ENCODE data around the gene SCN1B. TPM values are rescaled to one million over a fixed set of nuclear protein-coding genes. Genes with fewer than 3 reads are reported as not detected.
A peak's percentile ranks its signal among the peaks of the same experiment; 100 is the strongest.

Gene SCN1B
- total RNA-seq, 2 donors from 2014 or later, result 1.4 to 1.5 TPM

DNA sequence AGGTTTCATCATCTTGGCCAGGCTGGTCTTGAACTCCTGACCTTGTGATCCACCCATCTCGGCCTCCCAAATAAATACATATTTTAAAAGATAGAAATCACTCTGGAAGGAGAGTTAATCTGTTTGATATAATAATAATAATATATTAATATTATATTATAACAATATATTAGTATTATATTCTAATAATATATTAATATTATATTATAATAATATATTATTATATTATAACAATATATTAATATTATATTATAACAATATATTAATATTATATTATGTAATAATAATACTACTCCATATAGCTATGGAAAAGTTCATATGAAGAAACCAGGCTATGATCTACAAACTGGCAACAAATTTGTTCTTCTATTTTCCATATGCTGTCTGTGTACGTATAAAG, 28.1 kb downstream of the SCN1B start:
- no peak overlapping the region for H3K9ac ChIP-seq (ENCODE audit: extremely low read depth, low read length, poor library complexity, severe bottlenecking)
- no peaks in the 10 kb centered on the region for H3K9me3 Mint-ChIP-seq
- no peak overlapping the region for H3K4me3 Mint-ChIP-seq
- no peak overlapping the region for H3K27ac Mint-ChIP-seq
- no peaks in the 10 kb centered on the region for H3K4me1 ChIP-seq (ENCODE audit: control insufficient read depth, insufficient read depth, low read length)
- no peak for DNase-seq
- WGBS, 2 experiments (ENCODE audit: insufficient coverage in 1 of 2, insufficient read length in 1 of 2), result no CpG with 5 or more reads among the region's 2 CpGs
- peaks cover 13% of the 10 kb centered on the region for H3K4me1 Mint-ChIP-seq
- H3K9me3 ChIP-seq (ENCODE audit: control insufficient read depth, low read length), result no peaks in the 10 kb centered on the region
- no peaks in the 10 kb centered on the region for H3K27me3 Mint-ChIP-seq (ENCODE audit: insufficient read depth)
- H3K4me3 ChIP-seq (ENCODE audit: low read length), result no peak overlapping the region
- no peaks in the 10 kb centered on the region for H3K36me3 Mint-ChIP-seq (ENCODE audit: low read depth)
- no peak overlapping the region for H3K27ac ChIP-seq (ENCODE audit: low read depth, low read length)
- TF ChIP-seq, protein P1, sequence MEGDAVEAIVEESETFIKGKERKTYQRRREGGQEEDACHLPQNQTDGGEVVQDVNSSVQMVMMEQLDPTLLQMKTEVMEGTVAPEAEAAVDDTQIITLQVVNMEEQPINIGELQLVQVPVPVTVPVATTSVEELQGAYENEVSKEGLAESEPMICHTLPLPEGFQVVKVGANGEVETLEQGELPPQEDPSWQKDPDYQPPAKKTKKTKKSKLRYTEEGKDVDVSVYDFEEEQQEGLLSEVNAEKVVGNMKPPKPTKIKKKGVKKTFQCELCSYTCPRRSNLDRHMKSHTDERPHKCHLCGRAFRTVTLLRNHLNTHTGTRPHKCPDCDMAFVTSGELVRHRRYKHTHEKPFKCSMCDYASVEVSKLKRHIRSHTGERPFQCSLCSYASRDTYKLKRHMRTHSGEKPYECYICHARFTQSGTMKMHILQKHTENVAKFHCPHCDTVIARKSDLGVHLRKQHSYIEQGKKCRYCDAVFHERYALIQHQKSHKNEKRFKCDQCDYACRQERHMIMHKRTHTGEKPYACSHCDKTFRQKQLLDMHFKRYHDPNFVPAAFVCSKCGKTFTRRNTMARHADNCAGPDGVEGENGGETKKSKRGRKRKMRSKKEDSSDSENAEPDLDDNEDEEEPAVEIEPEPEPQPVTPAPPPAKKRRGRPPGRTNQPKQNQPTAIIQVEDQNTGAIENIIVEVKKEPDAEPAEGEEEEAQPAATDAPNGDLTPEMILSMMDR (conservative IDR thresholded peaks at IDR 0.05), result no peak
- no peaks in the 10 kb centered on the region for H3K27me3 ChIP-seq (ENCODE audit: control insufficient read depth, insufficient read depth, low read length, poor library complexity, severe bottlenecking)
- no peaks in the 10 kb centered on the region for H3K36me3 ChIP-seq (ENCODE audit: control insufficient read depth, insufficient read depth, low read length)

DNA sequence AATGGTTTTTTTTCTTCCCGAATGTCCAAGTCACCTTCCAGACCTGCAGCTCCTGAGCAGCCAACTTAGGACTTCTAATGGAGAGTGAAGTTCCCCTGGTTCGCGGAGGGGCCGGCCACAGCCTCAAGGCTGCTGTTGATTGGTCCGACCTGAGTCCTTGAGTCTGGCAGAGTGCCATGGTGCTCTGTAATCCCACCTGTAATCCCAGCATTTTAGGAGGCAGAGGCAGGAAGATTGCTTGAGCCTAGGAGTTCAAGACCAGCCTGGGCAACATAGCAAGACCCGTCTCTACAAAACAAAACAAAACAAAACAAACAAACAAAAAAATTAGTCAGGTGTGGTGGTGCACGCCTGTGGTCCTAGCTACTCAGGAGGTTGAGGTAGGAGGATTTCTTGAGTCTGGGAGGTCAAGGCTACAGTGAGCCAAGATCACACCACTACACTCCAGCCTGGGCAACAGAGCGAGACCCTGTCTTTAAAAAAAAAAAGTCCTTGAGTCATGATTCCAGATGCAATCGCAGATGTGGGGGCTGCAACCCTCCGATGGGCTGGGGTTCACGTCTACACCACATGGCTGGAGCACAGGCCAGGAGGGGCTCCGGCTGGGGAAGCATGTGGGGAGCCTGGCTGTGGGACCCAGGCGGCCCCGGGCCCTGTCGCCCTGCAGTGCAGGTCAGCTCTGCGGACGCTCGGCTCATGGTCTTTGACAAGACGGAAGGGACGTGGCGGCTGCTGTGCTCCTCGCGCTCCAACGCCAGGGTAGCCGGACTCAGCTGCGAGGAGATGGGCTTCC, 28.9 kb downstream of the SCN1B start:
- peak; percentile 71 for DNase-seq
- H3K27me3 Mint-ChIP-seq (ENCODE audit: insufficient read depth), result no peaks in the 10 kb centered on the region
- no peak overlapping the region for H3K4me3 Mint-ChIP-seq
- H3K27ac Mint-ChIP-seq, result no peak overlapping the region
- WGBS, 2 experiments (ENCODE audit: insufficient coverage in 1 of 2, insufficient read length in 1 of 2), result 91 to 94% methylated on average over 22 to 25 of the region's 26 CpGs
- no peak overlapping the region for H3K9ac ChIP-seq (ENCODE audit: extremely low read depth, low read length, poor library complexity, severe bottlenecking)
- no peaks in the 10 kb centered on the region for H3K36me3 Mint-ChIP-seq (ENCODE audit: low read depth)
- H3K9me3 Mint-ChIP-seq, result no peaks in the 10 kb centered on the region
- H3K4me1 ChIP-seq (ENCODE audit: control insufficient read depth, insufficient read depth, low read length), result no peaks in the 10 kb centered on the region
- H3K27ac ChIP-seq (ENCODE audit: low read depth, low read length), result no peak overlapping the region
- no peaks in the 10 kb centered on the region for H3K27me3 ChIP-seq (ENCODE audit: control insufficient read depth, insufficient read depth, low read length, poor library complexity, severe bottlenecking)
- no peak overlapping the region for H3K4me3 ChIP-seq (ENCODE audit: low read length)
- TF ChIP-seq, protein P1 (conservative IDR thresholded peaks at IDR 0.05), result no peak
- no peaks in the 10 kb centered on the region for H3K36me3 ChIP-seq (ENCODE audit: control insufficient read depth, insufficient read depth, low read length)
- peaks cover 13% of the 10 kb centered on the region for H3K4me1 Mint-ChIP-seq
- H3K9me3 ChIP-seq (ENCODE audit: control insufficient read depth, low read length), result no peaks in the 10 kb centered on the region

DNA sequence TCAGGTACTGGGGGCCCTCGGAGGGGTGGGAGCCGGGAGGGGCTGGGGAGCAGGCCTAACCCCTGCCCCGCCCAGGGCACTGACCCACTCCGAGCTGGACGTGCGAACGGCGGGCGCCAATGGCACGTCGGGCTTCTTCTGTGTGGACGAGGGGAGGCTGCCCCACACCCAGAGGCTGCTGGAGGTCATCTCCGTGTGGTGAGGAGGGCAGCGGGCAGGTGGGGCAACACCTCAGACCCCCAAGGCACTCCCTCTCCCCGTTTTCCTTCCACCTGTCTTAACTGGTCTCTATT, 29.5 kb downstream of the SCN1B start:
- TF ChIP-seq, protein P1 (conservative IDR thresholded peaks at IDR 0.05), result no peak
- H3K4me1 ChIP-seq (ENCODE audit: control insufficient read depth, insufficient read depth, low read length), result no peaks in the 10 kb centered on the region
- no peak for DNase-seq
- no peaks in the 10 kb centered on the region for H3K27me3 ChIP-seq (ENCODE audit: control insufficient read depth, insufficient read depth, low read length, poor library complexity, severe bottlenecking)
- no peaks in the 10 kb centered on the region for H3K9me3 Mint-ChIP-seq
- no peak overlapping the region for H3K9ac ChIP-seq (ENCODE audit: extremely low read depth, low read length, poor library complexity, severe bottlenecking)
- no peaks in the 10 kb centered on the region for H3K9me3 ChIP-seq (ENCODE audit: control insufficient read depth, low read length)
- WGBS, 2 experiments (ENCODE audit: insufficient coverage in 1 of 2, insufficient read length in 1 of 2), result 96% methylated on average over 14 to 15 of the region's 15 CpGs
- H3K4me3 ChIP-seq (ENCODE audit: low read length), result no peak overlapping the region
- no peak overlapping the region for H3K27ac ChIP-seq (ENCODE audit: low read depth, low read length)
- H3K4me1 Mint-ChIP-seq, result peaks cover 13% of the 10 kb centered on the region
- H3K36me3 ChIP-seq (ENCODE audit: control insufficient read depth, insufficient read depth, low read length), result no peaks in the 10 kb centered on the region
- no peak overlapping the region for H3K4me3 Mint-ChIP-seq
- peaks cover 2% of the 10 kb centered on the region for H3K27me3 Mint-ChIP-seq (ENCODE audit: insufficient read depth)
- H3K36me3 Mint-ChIP-seq (ENCODE audit: low read depth), result no peaks in the 10 kb centered on the region
- H3K27ac Mint-ChIP-seq, result no peak overlapping the region

Measured in endodermal cell (in vitro differentiated cells).